ENCODE measurements around the gene ATP2C1. TPM values are rescaled to one million over a fixed set of nuclear protein-coding genes. Genes with fewer than 3 reads are reported as not detected.

Gene ATP2C1
- total and polyA plus RNA-seq, 7 experiments from 2014 or later: 6.6 to 64.9 (median 47.7) TPM

DNA sequence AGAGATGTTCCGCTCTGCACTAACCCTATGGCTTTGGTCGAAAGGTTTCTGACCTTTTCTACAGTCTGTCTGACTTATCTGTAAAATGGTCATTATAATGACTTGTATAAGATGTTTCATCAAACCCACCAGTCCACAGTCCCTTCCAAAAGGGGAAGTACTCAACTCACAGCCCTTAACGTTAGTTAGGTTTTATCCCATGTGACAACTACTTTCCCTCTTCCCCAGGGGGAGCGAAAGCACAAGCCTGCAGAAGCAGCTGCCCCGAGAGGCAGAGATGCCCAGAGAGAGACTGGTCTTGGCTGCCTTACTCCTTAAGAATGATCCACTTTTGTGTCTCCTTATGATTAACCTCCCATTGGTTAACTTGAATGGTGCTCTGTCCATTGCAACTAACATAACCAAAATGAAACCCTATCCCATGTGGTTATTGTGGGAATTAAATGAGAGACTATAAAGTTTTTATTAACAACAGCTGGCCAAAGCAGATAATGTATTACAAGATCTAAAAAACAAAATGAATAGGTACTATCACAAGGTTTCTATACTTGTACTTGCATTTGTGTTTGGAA lies 126.3 kb downstream of the ATP2C1 start:
- ATAC-seq (peak; percentile 68), DNase-seq (no peak)
- peaks cover 5 to 18% (median 8%) of the 10 kb centered on the region in 3 experiments for H3K36me3 ChIP-seq (ENCODE audit: control insufficient read depth in 2 of 3, insufficient read depth in 3 of 3, low read length in 3 of 3)
- Mint-ChIP-seq H3K4me3 (peak overlapping the region in 9 of 10 donors; percentile 10 to 88 (median 69)), H3K4me1 (peaks cover 45 to 84% (median 68%) of the 10 kb centered on the region in 7 donors), H3K27me3 (no peaks in the 10 kb centered on the region), H3K36me3 (peaks cover 12 to 42% (median 41%) of the 10 kb centered on the region in 5 donors), H3K9me3 (no peaks in the 10 kb centered on the region), H3K27ac (peak overlapping the region in 7 of 9 donors; percentile 9 to 68 (median 46))
- peaks cover 28 to 43% of the 10 kb centered on the region in 2 donors for H3K4me1 ChIP-seq (ENCODE audit: control insufficient read depth in 2 of 2, insufficient read depth in 2 of 2, low read length in 2 of 2)
- POLR2A ChIA-PET: interaction anchor here (0.6 kb wide), 1 partner anchor 335 kb away, joined by 3 read pairs; no protein-coding TSS in a partner anchor
- H3K4me3 ChIP-seq (ENCODE audit: low read length): no peak overlapping the region
- H3K27me3 ChIP-seq (ENCODE audit: control insufficient read depth in 2 of 2, insufficient read depth in 2 of 2, low read length in 2 of 2): no peaks in the 10 kb centered on the region
- no peak overlapping the region for H3K27ac ChIP-seq (ENCODE audit: low read depth, low read length)
- intact Hi-C loops (cut with micrococcal nuclease): loop anchor here (2.0 to 10.0 kb wide), 3 partner anchors 13 to 1695 kb away; partner anchors contain the start of gene TMCC1 (in 1 of the 2)
- no peaks in the 10 kb centered on the region for H3K9me3 ChIP-seq (ENCODE audit: control insufficient read depth in 2 of 3, low read length in 3 of 3)
- CTCF ChIA-PET: interaction anchor here (0.5 to 0.9 kb wide), 3 partner anchors 13 to 14 kb away, joined by 3 to 4 read pairs (median 3); no protein-coding TSS in a partner anchor

DNA sequence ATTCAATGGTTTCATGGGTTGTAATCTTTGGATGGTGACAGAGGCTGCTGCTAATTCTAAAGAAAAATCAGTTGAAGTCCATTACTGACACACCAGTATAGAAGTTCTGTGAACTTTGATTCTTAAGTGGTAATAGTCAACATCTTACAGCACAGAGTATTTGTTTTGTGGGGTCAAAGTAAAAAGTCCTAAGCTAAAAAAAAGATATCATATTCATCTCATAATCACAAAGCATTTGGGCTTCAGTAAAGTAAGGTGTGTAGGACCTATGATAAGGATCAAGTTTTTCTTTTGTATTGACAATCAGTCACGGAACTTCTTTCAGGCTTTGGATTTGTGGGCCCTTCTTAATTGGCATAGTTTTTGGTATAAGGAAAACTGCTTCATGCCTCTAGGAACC lies 131.7 kb downstream of the ATP2C1 start:
- intact Hi-C loops (cut with micrococcal nuclease): loop anchor here (5.0 to 10.0 kb wide), 3 partner anchors 1131 to 1689 kb away; partner anchors contain the start of genes ACAD11 (in 1 of the 2) and TMCC1 (in 1 of the 2)
- peaks cover 39 to 47% of the 10 kb centered on the region in 2 donors for H3K4me1 ChIP-seq (ENCODE audit: control insufficient read depth in 2 of 2, insufficient read depth in 2 of 2, low read length in 2 of 2)
- no peaks in the 10 kb centered on the region for H3K9me3 ChIP-seq (ENCODE audit: control insufficient read depth in 2 of 3, low read length in 3 of 3)
- ChIA-PET POLR2A (interaction anchor here (0.6 to 4.0 kb wide), 5 partner anchors 10 to 541 kb away, joined by 3 to 46 read pairs (median 5); no protein-coding TSS in a partner anchor), CTCF (interaction anchor here (1.1 to 1.2 kb wide), 2 partner anchors 16 to 132 kb away, joined by 3 read pairs; no protein-coding TSS in a partner anchor)
- Mint-ChIP-seq H3K36me3 (peaks cover 8 to 31% (median 26%) of the 10 kb centered on the region in 5 donors), H3K4me3 (peak overlapping the region; percentile 85 to 96 (median 89)), H3K4me1 (peaks cover 37 to 69% (median 62%) of the 10 kb centered on the region in 7 donors), H3K27me3 (peaks cover 0 to 4% (median 0%) of the 10 kb centered on the region in 5 donors), H3K27ac (peak overlapping the region; percentile 96 to 99 (median 97)), H3K9me3 (no peaks in the 10 kb centered on the region)
- peaks cover 0 to 5% (median 0%) of the 10 kb centered on the region in 3 experiments for H3K36me3 ChIP-seq (ENCODE audit: control insufficient read depth in 2 of 3, insufficient read depth in 3 of 3, low read length in 3 of 3)
- DNase-seq: peak in 1 of 9 donors; percentile 8
- ATAC-seq: no peak
- H3K27me3 ChIP-seq (ENCODE audit: control insufficient read depth in 2 of 2, insufficient read depth in 2 of 2, low read length in 2 of 2): no peaks in the 10 kb centered on the region
- H3K4me3 ChIP-seq (ENCODE audit: low read length): peak overlapping the region; percentile 97
- peak overlapping the region; percentile 95 for H3K27ac ChIP-seq (ENCODE audit: low read depth, low read length)

- Mint-ChIP-seq H3K9me3 (peaks cover 0 to 2% (median 0%) of the 10 kb centered on the region in 11 donors), H3K27ac (peak within 1 kb of the TSS; percentile 96 to 99 (median 97)), H3K27me3 (peaks cover 0 to 6% (median 0%) of the 10 kb centered on the region in 5 donors), H3K36me3 (peaks cover 8 to 26% (median 21%) of the 10 kb centered on the region in 5 donors), H3K4me1 (peaks cover 29 to 59% (median 52%) of the 10 kb centered on the region in 7 donors), H3K4me3 (peak within 1 kb of the TSS; percentile 85 to 96 (median 89))
- ChIA-PET POLR2A (interaction anchor here (1.1 to 4.0 kb wide), 8 partner anchors 11 to 475 kb away, joined by 3 to 46 read pairs (median 6); partner anchors contain the start of genes ATP2C1 and NUDT16), CTCF (interaction anchor here (1.1 to 1.2 kb wide), 2 partner anchors 17 to 133 kb away, joined by 3 read pairs; no protein-coding TSS in a partner anchor)
- ATAC-seq: peak; percentile 99
- Histone ChIP-seq H3K4me3 (ENCODE audit: low read length) (peak within 1 kb of the TSS; percentile 97), H3K27ac (ENCODE audit: low read depth, low read length) (peak within 1 kb of the TSS; percentile 95), H3K9me3 (ENCODE audit: control insufficient read depth in 2 of 3, low read length in 3 of 3) (no peaks in the 10 kb centered on the region), H3K4me1 (ENCODE audit: control insufficient read depth in 2 of 2, insufficient read depth in 2 of 2, low read length in 2 of 2) (peaks cover 34 to 40% of the 10 kb centered on the region in 2 donors), H3K36me3 (ENCODE audit: control insufficient read depth in 2 of 3, insufficient read depth in 3 of 3, low read length in 3 of 3) (peaks cover 0 to 5% (median 0%) of the 10 kb centered on the region in 3 experiments), H3K27me3 (ENCODE audit: control insufficient read depth in 2 of 2, insufficient read depth in 2 of 2, low read length in 2 of 2) (no peaks in the 10 kb centered on the region)
- DNase-seq: peak; percentile 87 to 95 (median 92)
- intact Hi-C loops (cut with micrococcal nuclease): loop anchor here (1.0 to 10.0 kb wide), 13 partner anchors 16 to 1696 kb away; partner anchors contain the start of genes DNAJC13 (in 2 of the 2), NUDT16 (in 2 of the 2), PIK3R4 (in 2 of the 2) and ACAD11 (in 1 of the 2)
These were observed 132.7 kb downstream of the ATP2C1 start, which contains the start of the genes ASTE1 and NEK11 for GRCh38 chr3:131026321-131027151. Gene ASTE1 (minus strand): TSS chr3:131026825. CDS start chr3:131025306, 1,519 bp downstream. Gene NEK11 (plus strand): TSS chr3:131026877. CDS start chr3:131029709, 2,832 bp downstream.

DNA sequence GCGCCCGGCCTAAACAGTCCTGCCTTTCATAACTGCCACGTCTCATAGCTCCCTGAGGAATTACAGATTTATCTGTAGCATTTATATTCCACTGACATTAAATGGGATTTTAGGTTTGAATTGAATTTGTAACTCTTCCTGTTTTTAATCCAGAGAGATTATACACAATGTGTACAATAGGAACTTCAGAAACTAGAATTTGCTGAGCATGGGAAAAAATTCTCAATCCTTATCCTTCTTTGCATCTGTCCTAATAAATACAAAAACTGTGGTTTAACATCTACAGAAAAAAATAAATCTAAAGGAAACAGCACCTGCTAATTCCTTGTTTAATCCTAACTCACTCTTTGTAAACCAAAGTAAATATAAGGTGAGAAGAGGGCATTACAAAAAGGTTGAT lies 135.0 kb downstream of the ATP2C1 start:
- Histone ChIP-seq H3K4me3 (ENCODE audit: low read length) (no peak overlapping the region), H3K36me3 (ENCODE audit: control insufficient read depth in 2 of 3, insufficient read depth in 3 of 3, low read length in 3 of 3) (peaks cover 0 to 5% (median 0%) of the 10 kb centered on the region in 3 experiments), H3K9me3 (ENCODE audit: control insufficient read depth in 2 of 3, low read length in 3 of 3) (no peaks in the 10 kb centered on the region), H3K27ac (ENCODE audit: low read depth, low read length) (no peak overlapping the region), H3K27me3 (ENCODE audit: control insufficient read depth in 2 of 2, insufficient read depth in 2 of 2, low read length in 2 of 2) (no peaks in the 10 kb centered on the region), H3K4me1 (ENCODE audit: control insufficient read depth in 2 of 2, insufficient read depth in 2 of 2, low read length in 2 of 2) (peaks cover 20 to 27% of the 10 kb centered on the region in 2 donors)
- intact Hi-C loops (cut with micrococcal nuclease): loop anchor here (5.0 to 10.0 kb wide), 3 partner anchors 1134 to 1686 kb away; partner anchors contain the start of genes ACAD11 (in 1 of the 2) and TMCC1 (in 1 of the 2)
- ATAC-seq: no peak
- Mint-ChIP-seq H3K36me3 (peaks cover 8 to 16% (median 13%) of the 10 kb centered on the region in 5 donors), H3K4me1 (peaks cover 21 to 36% (median 31%) of the 10 kb centered on the region in 7 donors), H3K4me3 (no peak overlapping the region), H3K9me3 (peaks cover 0 to 2% (median 0%) of the 10 kb centered on the region in 11 donors), H3K27ac (peak overlapping the region in 4 of 9 donors; percentile 44 to 77 (median 62)), H3K27me3 (peaks cover 0 to 7% (median 0%) of the 10 kb centered on the region in 5 donors)
- no peak for DNase-seq
- ChIA-PET POLR2A (interaction anchor here (3.4 kb wide), 1 partner anchor 13 kb away, joined by 25 read pairs; no protein-coding TSS in a partner anchor), CTCF (no interaction called here)

- H3K27me3 ChIP-seq (ENCODE audit: control insufficient read depth in 2 of 2, insufficient read depth in 2 of 2, low read length in 2 of 2): no peaks in the 10 kb centered on the region
- peaks cover 5 to 7% of the 10 kb centered on the region in 2 donors for H3K4me1 ChIP-seq (ENCODE audit: control insufficient read depth in 2 of 2, insufficient read depth in 2 of 2, low read length in 2 of 2)
- Mint-ChIP-seq H3K27me3 (peaks cover 0 to 7% (median 0%) of the 10 kb centered on the region in 5 donors), H3K36me3 (no peaks in the 10 kb centered on the region), H3K4me3 (no peak overlapping the region), H3K4me1 (peaks cover 0 to 9% (median 7%) of the 10 kb centered on the region in 7 donors), H3K27ac (peak overlapping the region in 1 of 9 donors; percentile 23), H3K9me3 (peaks cover 0 to 2% (median 0%) of the 10 kb centered on the region in 11 donors)
- H3K27ac ChIP-seq (ENCODE audit: low read depth, low read length): no peak overlapping the region
- no peak overlapping the region for H3K4me3 ChIP-seq (ENCODE audit: low read length)
- intact Hi-C loops (cut with micrococcal nuclease): loop anchor here (2.0 to 10.0 kb wide), 5 partner anchors 113 to 1149 kb away; no protein-coding TSS in a partner anchor
- H3K36me3 ChIP-seq (ENCODE audit: control insufficient read depth in 2 of 3, insufficient read depth in 3 of 3, low read length in 3 of 3): no peaks in the 10 kb centered on the region
- ATAC-seq (no peak), DNase-seq (no peak)
- no peaks in the 10 kb centered on the region for H3K9me3 ChIP-seq (ENCODE audit: control insufficient read depth in 2 of 3, low read length in 3 of 3)
- POLR2A ChIA-PET: interaction anchor here (1.0 to 1.4 kb wide), 2 partner anchors 7 to 441 kb away, joined by 3 read pairs; no protein-coding TSS in a partner anchor
- CTCF ChIA-PET: interaction anchor here (1.8 kb wide), 1 partner anchor 9 kb away, joined by 7 read pairs; no protein-coding TSS in a partner anchor
These were observed 137.8 kb downstream of the ATP2C1 start for GRCh38 chr3:131031660-131032059.
